Upper lobe of left lung (tissue), 4 donors: Measurements from ENCODE around the gene SIM2.

Source experiments
- CTCF ChIP-seq, 6 experiments: fragments of 450-650 bp in 4 of 6; fragments of 200-600 bp in 2 of 6; sonication (generic) in 2 of 6; IDR thresholded peaks; one replicate each; pipeline ENCODE4 v1.5.1; 2016 to 2019; ENCODE audit warnings: antibody characterized with exemption in 6 of 6
- EP300 ChIP-seq, 4 donors: sonication (generic); formaldehyde crosslinking; IDR thresholded peaks; one replicate each; pipeline ENCODE4 v1.5.1; 2017; ENCODE audit warnings: antibody characterized with exemption in 4 of 4, control low read depth in 2 of 4
- POLR2A ChIP-seq, 4 donors: fragments of 450-650 bp; IDR thresholded peaks; one replicate each; pipeline ENCODE4 v1.5.1; 2016 to 2017; ENCODE audit warnings: antibody characterized with exemption in 4 of 4, mild to moderate bottlenecking in 2 of 4

GRCh38 chr21:36677443-36677842, 21.5 kb upstream of the SIM2 start:
- no peak for TF ChIP-seq CTCF (IDR thresholded peaks at IDR 0.05)
- TF ChIP-seq EP300 (IDR thresholded peaks at IDR 0.05), result no peak
- TF ChIP-seq POLR2A (IDR thresholded peaks at IDR 0.05), result no peak
